ENCODE data around the gene XRCC4.

- TF ChIP-seq GATA2 (IDR thresholded peaks at IDR 0.05; ENCODE audit: low read depth, low read length) (no peak), GATA3 (IDR thresholded peaks at IDR 0.05; ENCODE audit: low read depth, low read length) (no peak)
Observed at GRCh38 chr5:83145882-83146331, 68.6 kb downstream of the XRCC4 start.
